ENCODE measurements around the gene TBC1D12.
"Not testable (repeated sequence)": the region's sequence is repeated elsewhere in the genome, so short reads cannot be mapped to it uniquely, and the experiment has no call there.

Gene TBC1D12

GRCh38 chr10:94549221-94549620 lies 146.9 kb downstream of the TBC1D12 start:
- no peak for DNase-seq

- DNase-seq, result not testable (repeated sequence)
Measured at GRCh38 chr10:94567714-94568307, 165.5 kb downstream of the TBC1D12 start.

DNA sequence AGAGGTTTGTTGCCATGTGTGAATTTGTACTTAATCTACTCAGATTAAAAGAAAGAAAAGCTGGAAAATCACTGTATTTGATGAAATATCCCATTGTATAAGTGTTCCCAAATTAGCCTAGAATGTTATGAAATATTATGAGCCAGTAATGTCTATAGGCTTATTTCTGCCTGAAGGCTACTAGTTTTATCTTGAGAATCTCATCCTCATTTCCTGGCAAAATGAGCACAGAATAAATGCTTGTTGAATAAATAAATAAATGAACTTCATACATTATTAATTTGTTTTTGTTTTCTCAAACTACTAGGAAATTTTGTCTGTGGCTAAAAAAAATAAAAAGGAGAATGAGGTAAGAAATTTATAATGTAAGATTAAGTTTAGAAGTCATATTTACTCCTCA lies 168.7 kb downstream of the TBC1D12 start:
- DNase-seq, result no peak

GRCh38 chr10:94571528-94571927 lies 169.2 kb downstream of the TBC1D12 start:
- DNase-seq, result no peak

DNA sequence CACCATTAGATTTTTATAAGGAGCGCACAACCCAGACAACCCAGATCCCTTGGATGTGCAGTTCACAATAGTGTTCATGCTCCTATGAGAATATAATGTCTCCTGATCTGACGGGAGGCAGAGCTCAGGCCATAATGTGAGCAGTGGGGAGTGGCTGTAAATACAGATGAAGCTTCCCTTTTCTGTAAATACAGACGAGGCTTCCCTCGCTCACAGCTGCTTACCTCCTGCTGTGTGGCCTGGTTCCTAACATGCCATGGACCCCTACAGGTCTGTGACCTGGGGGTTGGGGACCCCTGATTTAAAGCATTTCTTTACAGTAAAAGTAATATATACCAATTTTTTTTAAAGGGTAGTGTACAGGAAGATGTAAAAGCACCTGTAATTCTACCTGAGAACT lies 176.4 kb downstream of the TBC1D12 start:
- DNase-seq, result no peak

DNA sequence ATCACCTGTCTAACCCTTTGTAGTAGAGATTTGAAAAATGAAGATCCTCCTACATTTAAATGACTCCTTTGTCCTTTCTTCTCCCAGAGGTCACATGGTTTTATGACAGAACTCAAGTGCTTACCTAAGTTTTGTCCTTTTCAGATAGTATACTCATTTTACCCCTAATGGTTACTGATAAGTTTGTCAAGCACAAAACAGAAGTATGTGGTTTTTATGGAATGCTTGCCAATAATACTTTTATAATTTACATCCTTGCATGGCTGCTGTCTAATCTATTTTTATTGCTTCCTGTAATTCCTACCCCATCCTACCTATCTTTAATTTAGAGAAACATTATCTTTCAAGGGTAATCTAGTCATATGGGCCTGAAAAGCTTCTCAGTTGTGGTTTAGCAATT lies 180.8 kb downstream of the TBC1D12 start:
- DNase-seq, result no peak
